ENCODE data around the gene ITGB2. TPM values are rescaled to one million over a fixed set of nuclear protein-coding genes. Genes with fewer than 3 reads are reported as not detected.
A peak's percentile ranks its signal among the peaks of the same experiment; 100 is the strongest.

Gene ITGB2
- 0.91 and 1.9 TPM in 2 replicates for total RNA-seq (2014; rRNA removed; shearing (Covaris generic))

DNA sequence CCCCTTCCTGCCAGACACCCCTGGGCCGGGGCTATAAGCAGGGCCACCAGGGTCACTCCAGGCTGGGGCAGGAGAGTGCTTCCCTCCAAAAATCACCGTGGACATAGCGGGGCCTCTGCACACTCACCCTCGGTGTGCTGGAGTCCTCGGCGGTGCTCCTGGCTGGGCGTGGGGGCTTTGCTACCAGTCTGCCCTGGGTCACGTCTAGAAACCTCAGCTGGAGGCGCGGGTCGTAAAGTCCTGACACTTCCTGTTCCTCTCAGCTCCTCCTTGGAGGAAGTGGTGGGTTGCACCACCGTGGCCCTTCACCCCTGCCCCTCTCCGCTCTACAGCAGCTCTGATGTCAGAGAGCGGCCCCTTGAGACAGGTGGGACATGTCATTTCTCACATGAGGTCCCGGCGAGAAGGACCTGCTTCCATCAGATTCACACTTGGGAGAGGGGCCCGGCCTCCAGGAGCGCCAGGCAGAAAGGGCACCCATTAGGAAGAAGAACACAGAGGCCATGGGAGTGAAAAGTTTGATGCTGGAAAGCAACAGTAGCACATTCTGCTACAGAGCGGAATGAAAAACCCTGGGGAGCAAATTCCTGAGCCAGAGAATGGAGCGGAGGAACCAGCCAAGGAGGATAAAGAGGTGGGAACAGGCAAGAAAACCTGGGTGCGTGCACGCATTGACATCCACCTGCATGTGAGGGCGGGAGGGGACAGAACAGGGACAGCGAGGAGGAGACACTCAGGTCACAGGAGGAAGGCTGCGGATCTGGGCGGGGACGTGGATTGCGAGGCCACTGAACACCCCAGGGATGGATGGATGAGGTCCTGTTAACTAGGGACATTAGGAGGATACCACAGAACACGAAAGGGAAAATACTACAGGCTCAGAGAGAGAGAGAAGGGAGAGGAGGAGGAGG is at the start of gene ITGB2:
Gene ITGB2 (minus strand): TSS at position 206 of the 911 bp plus-strand sequence. CDS start 10,117 bp downstream, outside the sequence.
- DNase-seq (ENCODE audit: low spot score), result no peak

GRCh38 chr21:44969931-44970755 is 49.4 kb upstream of the ITGB2 start:
- DNase-seq (ENCODE audit: low spot score), result no peak

DNA sequence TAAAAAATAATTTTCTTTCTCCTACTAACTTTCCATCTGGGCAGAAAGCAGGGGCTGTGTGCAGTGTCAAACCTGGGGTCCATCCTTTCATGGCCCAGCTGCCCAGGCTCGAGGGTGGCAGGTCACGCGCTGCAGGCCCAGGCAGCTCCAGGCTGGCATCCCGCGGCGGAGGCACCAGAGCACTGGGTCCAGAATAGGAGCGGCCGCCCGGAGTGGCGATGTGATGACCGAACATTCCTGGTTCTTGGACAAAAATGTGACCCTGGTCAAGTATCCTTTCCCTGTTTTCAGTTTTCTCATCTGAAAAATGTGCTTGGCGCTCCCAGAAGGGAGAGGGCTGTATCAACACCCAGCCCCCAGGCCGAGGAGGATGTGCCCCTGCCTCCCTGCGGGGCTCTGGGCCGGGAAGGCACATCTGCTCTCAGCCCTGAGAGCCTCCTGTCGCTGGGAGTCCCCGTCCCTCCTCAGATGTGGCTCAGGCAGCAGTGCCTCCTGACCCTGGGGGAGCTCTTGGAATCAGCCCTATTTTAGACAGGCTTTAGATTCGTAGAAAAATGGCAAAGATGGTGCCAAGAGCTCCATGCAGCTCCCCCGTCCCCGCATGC is 48.5 kb upstream of the ITGB2 start:
- no peak for DNase-seq (ENCODE audit: low spot score)

GRCh38 chr21:44967082-44968047 is 46.7 kb upstream of the ITGB2 start:
- DNase-seq (ENCODE audit: low spot score), result no peak

- no peak for DNase-seq (ENCODE audit: low spot score)
Measured at GRCh38 chr21:44966135-44967081, 45.7 kb upstream of the ITGB2 start.

DNA sequence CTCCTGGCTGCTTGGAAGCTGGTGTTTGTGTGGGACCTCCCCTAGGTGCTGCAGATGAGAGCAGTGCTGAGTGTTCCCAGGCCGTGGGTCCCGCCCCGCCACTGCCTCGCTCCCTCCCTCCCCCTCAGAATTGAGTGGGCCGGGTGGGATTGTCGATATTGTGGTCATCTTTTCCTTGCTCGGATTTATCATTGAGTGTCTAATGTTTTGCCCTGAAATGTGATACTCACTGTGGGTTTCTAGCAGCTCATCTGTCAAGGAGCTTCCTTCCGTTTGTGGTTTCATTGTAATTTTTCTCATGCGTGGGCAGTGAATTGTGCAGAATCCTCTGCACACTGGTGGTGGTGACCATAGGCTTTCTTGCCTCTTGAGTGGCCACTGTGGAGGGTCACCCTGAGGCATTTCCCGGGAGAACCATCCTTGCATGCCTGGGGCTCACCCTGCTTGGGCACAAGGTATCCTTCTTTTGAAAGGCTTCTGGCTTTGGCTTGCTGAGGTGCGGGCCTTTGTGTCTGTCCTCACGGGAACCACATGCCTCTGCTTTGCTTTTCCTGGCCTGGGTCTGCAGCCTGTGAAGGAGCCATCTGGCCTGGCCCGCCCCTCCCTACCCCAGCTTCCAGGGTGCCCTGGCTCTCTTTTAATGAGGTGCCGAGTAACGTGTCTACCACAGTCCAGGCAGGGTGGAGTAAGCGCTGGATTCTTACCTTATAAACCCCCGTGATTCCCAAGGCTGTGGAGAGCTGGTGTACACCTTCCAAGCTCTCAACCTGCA is 44.7 kb upstream of the ITGB2 start:
- no peak for DNase-seq (ENCODE audit: low spot score)

DNA sequence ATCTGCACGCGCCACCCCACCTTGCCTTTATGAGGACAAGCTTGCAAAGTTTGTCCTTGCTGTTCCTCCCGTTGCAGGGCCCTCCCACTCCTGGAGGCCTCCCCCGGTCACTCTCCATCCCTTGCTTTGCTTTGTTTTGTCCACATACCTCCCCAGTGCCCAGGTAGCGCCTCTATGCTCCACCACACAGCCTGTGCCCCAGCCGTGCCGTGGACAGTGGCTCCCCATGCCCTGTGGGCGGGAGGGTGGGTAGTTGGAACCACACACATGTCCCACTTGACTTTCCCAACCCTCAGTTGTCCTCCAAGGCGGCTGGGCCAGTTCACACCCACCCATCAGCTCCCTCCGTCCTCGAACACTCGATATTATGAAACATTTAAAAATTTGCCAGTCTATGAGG is 43.7 kb upstream of the ITGB2 start:
- DNase-seq (ENCODE audit: low spot score), result no peak

GRCh38 chr21:44962403-44962966 is 41.8 kb upstream of the ITGB2 start:
- DNase-seq (ENCODE audit: low spot score), result peak; percentile 50

DNA sequence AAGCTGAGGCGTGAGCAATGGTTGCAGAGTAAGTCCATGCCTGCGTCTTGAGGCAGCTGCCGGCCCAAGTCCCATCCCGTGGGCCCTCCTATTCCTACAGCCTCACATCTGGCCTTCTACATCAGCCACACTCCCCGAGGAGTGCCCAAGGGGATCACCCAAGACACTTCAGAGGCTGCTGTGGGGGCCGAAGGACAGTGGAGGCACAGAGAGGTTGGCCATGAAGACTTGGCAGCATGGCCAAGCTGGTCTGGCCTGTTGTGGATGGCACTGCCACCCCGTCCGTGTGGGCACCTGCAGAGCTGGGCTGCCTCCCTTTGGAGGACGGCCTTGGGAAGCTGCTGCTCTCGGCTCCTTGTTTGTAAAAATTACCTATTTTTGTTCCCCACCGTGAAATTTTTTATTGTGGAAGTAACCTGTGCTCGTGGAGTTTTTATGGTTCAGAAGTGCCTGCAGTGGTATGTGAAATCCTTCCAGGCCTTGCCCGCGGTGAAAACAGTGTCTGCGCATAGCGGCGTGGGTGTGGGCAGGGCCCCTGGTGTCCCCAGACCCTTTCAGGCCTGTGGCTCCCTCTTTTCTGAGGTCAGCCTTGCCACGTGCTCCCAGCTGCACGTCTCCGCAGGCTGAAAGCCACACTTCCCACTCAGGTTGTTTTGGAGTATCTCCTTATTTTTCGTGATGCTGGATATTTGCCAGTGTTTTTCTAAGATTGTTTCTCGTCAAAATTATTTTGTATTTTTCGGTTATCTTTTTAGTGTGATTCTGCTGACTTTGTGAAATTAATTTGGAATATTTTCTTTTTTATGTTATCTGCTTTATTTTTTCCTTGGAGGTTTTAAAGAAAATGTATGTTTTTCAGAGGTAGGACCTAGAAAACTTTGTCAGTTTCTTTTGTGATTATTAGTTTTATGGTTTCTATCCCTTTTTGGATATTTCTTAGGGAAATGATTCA is 39.7 kb upstream of the ITGB2 start:
- DNase-seq (ENCODE audit: low spot score), result no peak

GRCh38 chr21:44959376-44960091 is 38.8 kb upstream of the ITGB2 start:
- no peak for DNase-seq (ENCODE audit: low spot score)

DNA sequence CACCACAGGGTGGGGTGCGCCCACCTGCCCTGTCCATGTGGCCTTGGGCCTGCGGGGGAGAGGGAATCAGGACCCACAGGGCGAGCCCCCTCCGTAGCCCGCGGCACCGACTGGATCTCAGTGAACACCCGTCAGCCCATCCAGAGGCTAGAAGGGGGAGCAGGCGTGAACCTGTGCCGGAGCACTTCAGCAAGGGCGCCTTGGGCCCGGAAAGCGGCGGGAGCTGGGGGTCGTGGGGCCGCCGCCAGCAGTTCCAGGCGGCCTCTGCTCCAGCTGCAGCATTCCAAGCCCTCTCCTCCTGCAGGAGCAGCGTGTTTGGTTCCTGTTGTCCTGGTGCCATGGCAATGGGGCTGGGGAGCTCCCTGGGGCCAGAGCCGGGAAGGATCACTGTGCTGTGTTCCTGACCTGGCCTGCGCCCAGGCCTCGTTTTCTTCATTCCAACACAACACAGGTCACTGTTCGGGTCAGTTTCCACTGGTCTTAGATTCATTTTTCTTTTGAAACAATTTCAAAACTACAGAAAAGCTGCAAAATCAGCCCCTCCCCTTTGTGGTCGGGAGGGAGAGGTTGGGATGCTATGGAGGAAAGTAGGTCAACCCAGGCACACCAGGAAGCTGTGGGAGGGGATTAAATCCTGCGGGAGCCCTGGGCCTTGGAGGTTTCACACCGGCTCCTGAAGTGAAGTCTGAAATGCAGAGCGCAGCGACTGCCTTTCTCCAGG is 37.9 kb upstream of the ITGB2 start:
- no peak for DNase-seq (ENCODE audit: low spot score)

DNA sequence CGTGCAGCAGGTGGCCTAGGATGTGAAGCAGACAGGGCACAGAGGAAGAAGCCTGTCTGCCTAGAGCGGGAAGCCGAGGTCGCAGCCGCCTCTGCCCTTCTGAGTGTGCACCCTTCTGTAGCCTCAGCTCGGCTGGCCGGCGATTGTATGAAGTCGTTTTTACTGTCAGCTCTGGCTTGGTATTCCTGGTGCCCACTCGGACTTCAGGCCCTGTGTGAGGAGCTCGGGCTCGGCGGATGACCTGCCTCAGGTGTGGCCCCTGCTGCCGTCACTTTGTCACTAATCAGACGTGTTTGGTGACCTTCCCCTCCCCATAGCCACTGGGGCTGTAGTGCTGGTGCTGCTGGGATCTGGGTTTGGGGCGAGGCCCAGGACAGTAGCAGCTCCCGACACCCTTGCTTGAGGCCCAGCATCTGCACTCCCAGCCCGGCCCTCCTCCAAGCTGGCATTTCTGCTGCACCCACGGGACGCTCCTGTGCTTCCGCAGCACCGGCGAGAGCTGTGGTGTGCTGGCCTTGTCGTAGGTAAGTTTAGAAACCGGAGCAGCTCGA is 37.3 kb upstream of the ITGB2 start:
- no peak for DNase-seq (ENCODE audit: low spot score)

- no peak for DNase-seq (ENCODE audit: low spot score)
Measured at GRCh38 chr21:44957047-44957831, 36.5 kb upstream of the ITGB2 start.

DNA sequence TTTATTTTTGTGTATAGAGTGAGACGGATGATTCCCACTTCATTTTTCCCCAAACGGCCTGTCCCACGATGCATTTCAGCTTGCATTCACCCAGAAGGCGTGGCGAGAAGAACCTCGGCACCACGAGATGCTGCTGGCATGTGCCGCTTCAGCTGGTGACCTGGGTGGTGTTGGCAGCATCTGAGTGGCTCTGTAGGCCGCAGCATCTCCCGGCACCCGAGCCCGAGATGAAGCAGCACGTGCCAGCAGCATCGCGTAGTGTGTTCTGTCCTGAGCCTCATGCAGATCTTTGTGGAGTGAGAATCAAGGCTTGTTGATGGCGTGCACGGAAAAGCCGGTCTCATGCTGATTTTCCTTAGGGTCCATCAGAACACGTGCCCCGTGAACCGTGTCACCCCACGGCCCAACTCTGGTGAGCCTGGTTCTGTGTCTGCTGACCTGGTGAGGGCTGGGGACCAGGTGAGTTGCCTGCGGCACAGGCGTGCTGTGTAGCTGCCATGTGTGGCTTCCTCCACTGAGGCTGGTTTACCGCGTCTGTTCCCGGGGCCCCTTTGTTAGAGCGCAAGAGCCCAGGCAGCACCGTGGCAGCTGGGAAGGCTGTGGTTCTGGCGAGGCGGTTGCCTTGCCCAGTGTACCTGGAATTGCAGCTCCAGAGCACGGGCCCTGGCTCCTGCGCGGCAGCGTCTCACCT is 35.8 kb upstream of the ITGB2 start:
- no peak for DNase-seq (ENCODE audit: low spot score)

DNA sequence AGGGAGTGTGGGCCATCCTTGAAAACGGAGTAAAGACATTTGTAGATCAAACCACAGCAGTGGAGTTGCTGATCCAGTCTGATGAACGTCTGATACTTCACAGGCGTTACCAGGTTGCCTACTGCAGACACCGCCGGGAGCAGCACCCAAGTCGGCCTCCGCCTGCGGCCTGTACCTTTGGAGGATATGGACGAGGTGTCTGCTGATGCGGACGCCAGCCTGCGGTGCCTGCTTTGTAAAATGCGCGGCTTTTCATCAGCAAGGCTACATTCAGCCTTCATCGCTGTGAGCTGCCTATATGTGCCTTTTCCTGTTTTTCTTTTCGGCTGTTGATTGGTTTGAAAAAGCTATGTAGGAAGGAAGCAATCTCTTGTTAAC is 35.1 kb upstream of the ITGB2 start:
- no peak for DNase-seq (ENCODE audit: low spot score)
